ENCODE results near the gene IL1RAP.

IL1RAP gene

GRCh38 chr3:190486908-190487607 lies 26.8 kb upstream of the IL1RAP start:
- no peak overlapping the region for H3K27ac ChIP-seq
- H3K36me3 ChIP-seq, result no peaks in the 10 kb centered on the region
- no peaks in the 10 kb centered on the region for H3K4me1 ChIP-seq (ENCODE audit: control insufficient read depth in 1 of 2, insufficient read depth in 1 of 2, low read depth in 1 of 2, low read length in 1 of 2)
- peaks cover 65% of the 10 kb centered on the region for H3K27me3 ChIP-seq
- H3K9me3 ChIP-seq, result no peaks in the 10 kb centered on the region
- TF ChIP-seq CTCF (IDR thresholded peaks at IDR 0.05), result no peak
- H3K4me3 ChIP-seq (ENCODE audit: low read depth in 1 of 2, low read length in 1 of 2), result no peak overlapping the region

- Histone ChIP-seq H3K9me3 (no peaks in the 10 kb centered on the region), H3K27ac (no peak overlapping the region), H3K27me3 (peaks cover 46% of the 10 kb centered on the region), H3K36me3 (no peaks in the 10 kb centered on the region), H3K4me3 (ENCODE audit: low read depth in 1 of 2, low read length in 1 of 2) (no peak overlapping the region), H3K4me1 (ENCODE audit: control insufficient read depth in 1 of 2, insufficient read depth in 1 of 2, low read depth in 1 of 2, low read length in 1 of 2) (no peaks in the 10 kb centered on the region)
- TF ChIP-seq CTCF (IDR thresholded peaks at IDR 0.05), result no peak
These were observed 22.3 kb upstream of the IL1RAP start for GRCh38 chr3:190491533-190492054.

- no peaks in the 10 kb centered on the region for H3K4me1 ChIP-seq (ENCODE audit: control insufficient read depth in 1 of 2, insufficient read depth in 1 of 2, low read depth in 1 of 2, low read length in 1 of 2)
- H3K9me3 ChIP-seq, result no peaks in the 10 kb centered on the region
- no peak overlapping the region for H3K4me3 ChIP-seq (ENCODE audit: low read depth in 1 of 2, low read length in 1 of 2)
- no peaks in the 10 kb centered on the region for H3K36me3 ChIP-seq
- TF ChIP-seq CTCF (IDR thresholded peaks at IDR 0.05), result no peak
- H3K27ac ChIP-seq, result no peak overlapping the region
- H3K27me3 ChIP-seq, result peaks cover 40% of the 10 kb centered on the region
These were observed 21.8 kb upstream of the IL1RAP start for GRCh38 chr3:190492129-190492528.

- H3K9me3 ChIP-seq, result no peaks in the 10 kb centered on the region
- no peak overlapping the region for H3K4me3 ChIP-seq (ENCODE audit: low read depth in 1 of 2, low read length in 1 of 2)
- no peak for TF ChIP-seq CTCF (IDR thresholded peaks at IDR 0.05)
- no peaks in the 10 kb centered on the region for H3K36me3 ChIP-seq
- H3K4me1 ChIP-seq (ENCODE audit: control insufficient read depth in 1 of 2, insufficient read depth in 1 of 2, low read depth in 1 of 2, low read length in 1 of 2), result no peaks in the 10 kb centered on the region
- peaks cover 39% of the 10 kb centered on the region for H3K27me3 ChIP-seq
- H3K27ac ChIP-seq, result no peak overlapping the region
These were observed 20.9 kb upstream of the IL1RAP start for GRCh38 chr3:190492966-190493365.

- H3K4me3 ChIP-seq (ENCODE audit: low read depth in 1 of 2, low read length in 1 of 2), result no peak overlapping the region
- no peaks in the 10 kb centered on the region for H3K9me3 ChIP-seq
- H3K27ac ChIP-seq, result no peak overlapping the region
- TF ChIP-seq CTCF (IDR thresholded peaks at IDR 0.05), result no peak
- no peaks in the 10 kb centered on the region for H3K36me3 ChIP-seq
- H3K27me3 ChIP-seq, result peaks cover 41% of the 10 kb centered on the region
- H3K4me1 ChIP-seq (ENCODE audit: control insufficient read depth in 1 of 2, insufficient read depth in 1 of 2, low read depth in 1 of 2, low read length in 1 of 2), result no peaks in the 10 kb centered on the region
These were observed 19.0 kb upstream of the IL1RAP start for GRCh38 chr3:190494907-190495306.
